ENCODE results near the gene MAST4.
"Not testable (repeated sequence)": the region's sequence is repeated elsewhere in the genome, so short reads cannot be mapped to it uniquely, and the experiment has no call there.

MAST4 gene

DNA sequence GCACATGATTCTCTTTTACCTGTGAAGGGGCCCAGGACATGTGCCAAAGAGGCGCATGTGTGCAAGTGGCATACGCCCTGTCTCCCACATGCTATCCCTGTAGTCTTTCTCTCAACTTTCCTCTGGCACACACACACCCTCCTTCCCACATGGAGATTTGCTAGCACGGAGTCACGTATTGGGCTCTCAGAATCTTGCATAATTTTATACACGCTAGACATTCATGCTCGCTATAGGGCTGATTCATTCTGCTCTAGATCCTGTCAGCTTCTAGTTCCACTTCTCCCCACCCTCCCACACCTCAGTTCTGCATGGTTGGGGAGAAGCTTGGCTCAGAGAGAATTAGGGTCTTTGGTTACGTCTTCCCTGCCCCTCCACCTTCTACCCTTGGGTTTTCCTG, 527.6 kb downstream of the MAST4 start:
- TF ChIP-seq EZH2 (IDR thresholded peaks at IDR 0.05) (no peak), POLR2AphosphoS5 (IDR thresholded peaks at IDR 0.05; ENCODE audit: borderline replicate concordance, low read depth, low read length) (no peak), FOXP2 (optimal IDR thresholded peaks at IDR 0.05; ENCODE audit: control extremely low read depth, extremely low read length, insufficient read depth) (no peak)
- Histone ChIP-seq H3K36me3 (ENCODE audit: insufficient read depth, low read length) (no peaks in the 10 kb centered on the region), H3K27ac (no peak overlapping the region), H3K4me3 (no peak overlapping the region), H3K9ac (ENCODE audit: insufficient read length) (no peak overlapping the region), H3K9me3 (ENCODE audit: low read depth, low read length) (no peaks in the 10 kb centered on the region)
- no peak for DNase-seq (ENCODE audit: low read depth, low spot score)

DNA sequence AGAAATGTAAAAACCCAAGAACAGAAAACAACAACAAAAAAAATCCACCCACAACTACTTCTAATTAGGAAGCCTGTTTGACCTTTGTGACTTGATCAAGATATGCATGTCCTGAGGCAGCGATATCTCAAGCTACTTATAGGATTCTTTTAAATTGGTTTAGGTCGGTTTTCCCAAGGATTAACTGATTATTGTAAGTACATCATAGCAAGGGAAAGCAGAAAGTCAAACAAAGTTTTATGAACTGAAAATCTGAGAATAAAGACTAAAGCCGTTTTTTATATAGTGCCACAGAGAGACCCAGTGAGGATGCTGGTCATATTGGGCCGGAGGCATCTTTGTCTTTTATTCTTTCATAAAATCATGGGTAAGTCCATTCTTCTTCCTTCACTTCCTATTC, 528.4 kb downstream of the MAST4 start:
- Histone ChIP-seq H3K4me3 (no peak overlapping the region), H3K36me3 (ENCODE audit: insufficient read depth, low read length) (no peaks in the 10 kb centered on the region), H3K27ac (no peak overlapping the region), H3K9ac (ENCODE audit: insufficient read length) (no peak overlapping the region), H3K9me3 (ENCODE audit: low read depth, low read length) (no peaks in the 10 kb centered on the region)
- TF ChIP-seq EZH2 (IDR thresholded peaks at IDR 0.05) = no peak
- no peak for TF ChIP-seq FOXP2 (optimal IDR thresholded peaks at IDR 0.05; ENCODE audit: control extremely low read depth, extremely low read length, insufficient read depth)
- TF ChIP-seq POLR2AphosphoS5 (IDR thresholded peaks at IDR 0.05; ENCODE audit: borderline replicate concordance, low read depth, low read length) = no peak
- DNase-seq (ENCODE audit: low read depth, low spot score) = no peak

- H3K27ac ChIP-seq; DNase-seq (ENCODE audit: low read depth, low spot score); H3K9me3 ChIP-seq (ENCODE audit: low read depth, low read length); H3K9ac ChIP-seq (ENCODE audit: insufficient read length); H3K36me3 ChIP-seq (ENCODE audit: insufficient read depth, low read length); H3K4me3 ChIP-seq: not testable (repeated sequence)
These were observed 531.2 kb downstream of the MAST4 start for GRCh38 chr5:67127347-67127895.

DNA sequence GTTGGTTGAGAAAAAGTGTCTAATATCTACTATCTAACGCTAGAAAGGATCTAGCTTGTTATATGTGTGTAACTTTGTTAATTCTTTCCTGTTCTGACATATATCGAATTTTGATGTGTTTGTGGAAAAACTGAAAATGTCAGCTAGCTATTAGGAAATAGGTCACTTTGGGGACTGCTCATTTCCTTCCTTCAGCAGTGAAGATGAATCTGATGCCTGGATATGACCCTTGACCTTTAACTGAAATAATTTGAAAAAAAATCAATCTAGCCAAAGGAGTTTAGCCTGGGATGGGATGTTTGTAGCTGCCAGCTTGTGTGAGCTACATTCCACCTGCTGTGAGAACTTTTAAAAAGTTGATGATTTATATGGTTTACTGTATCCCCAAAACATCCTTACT, 533.6 kb downstream of the MAST4 start:
- H3K4me3 ChIP-seq = no peak overlapping the region
- no peaks in the 10 kb centered on the region for H3K9me3 ChIP-seq (ENCODE audit: low read depth, low read length)
- H3K36me3 ChIP-seq (ENCODE audit: insufficient read depth, low read length) = no peaks in the 10 kb centered on the region
- H3K9ac ChIP-seq (ENCODE audit: insufficient read length) = no peak overlapping the region
- no peak overlapping the region for H3K27ac ChIP-seq
- TF ChIP-seq POLR2AphosphoS5 (IDR thresholded peaks at IDR 0.05; ENCODE audit: borderline replicate concordance, low read depth, low read length) (no peak), EZH2 (IDR thresholded peaks at IDR 0.05) (no peak), FOXP2 (optimal IDR thresholded peaks at IDR 0.05; ENCODE audit: control extremely low read depth, extremely low read length, insufficient read depth) (no peak)
- DNase-seq (ENCODE audit: low read depth, low spot score) = no peak

DNA sequence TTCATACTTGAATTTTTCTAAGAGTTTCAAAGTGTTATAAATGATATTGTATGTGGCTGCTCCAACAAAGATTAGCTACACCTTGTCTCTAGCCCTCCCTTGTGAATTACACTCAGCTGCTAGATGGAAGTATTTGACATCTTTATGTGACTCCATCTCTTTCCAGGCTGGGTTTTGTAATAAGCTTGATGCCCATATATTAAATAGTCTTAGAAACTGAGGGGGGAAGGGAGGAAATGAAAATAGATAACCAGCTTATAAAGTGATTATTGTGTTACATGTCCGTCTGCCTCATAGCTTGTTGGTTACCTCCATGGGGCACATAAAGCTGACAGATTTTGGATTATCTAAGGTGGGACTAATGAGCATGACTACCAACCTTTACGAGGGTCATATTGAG, 537.0 kb downstream of the MAST4 start:
- no peak for DNase-seq (ENCODE audit: low read depth, low spot score)
- Histone ChIP-seq H3K9ac (ENCODE audit: insufficient read length) (no peak overlapping the region), H3K9me3 (ENCODE audit: low read depth, low read length) (no peaks in the 10 kb centered on the region), H3K36me3 (ENCODE audit: insufficient read depth, low read length) (no peaks in the 10 kb centered on the region), H3K27ac (no peak overlapping the region), H3K4me3 (no peak overlapping the region)
- no peak for TF ChIP-seq FOXP2 (optimal IDR thresholded peaks at IDR 0.05; ENCODE audit: control extremely low read depth, extremely low read length, insufficient read depth)
- no peak for TF ChIP-seq POLR2AphosphoS5 (IDR thresholded peaks at IDR 0.05; ENCODE audit: borderline replicate concordance, low read depth, low read length)
- TF ChIP-seq EZH2 (IDR thresholded peaks at IDR 0.05) = no peak

DNA sequence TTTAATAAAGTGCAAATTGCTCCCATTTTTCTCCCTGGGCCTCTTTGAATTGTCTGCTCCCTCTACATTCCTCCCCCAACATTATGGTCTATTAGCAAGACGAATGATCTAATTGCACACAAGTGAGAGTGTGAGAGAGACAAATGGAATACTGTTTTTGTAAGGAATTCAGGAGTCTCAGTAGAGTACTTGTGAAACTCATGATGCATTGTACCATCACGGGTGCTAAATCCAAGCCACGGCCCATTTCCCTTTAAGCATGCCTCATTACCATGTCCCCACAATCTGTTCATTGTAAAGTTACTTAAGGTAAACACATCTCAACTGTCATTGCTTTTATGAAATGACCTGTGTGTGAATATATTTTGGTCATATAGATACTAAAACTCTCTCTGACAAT, 537.6 kb downstream of the MAST4 start:
- Histone ChIP-seq H3K27ac (no peak overlapping the region), H3K36me3 (ENCODE audit: insufficient read depth, low read length) (no peaks in the 10 kb centered on the region), H3K9ac (ENCODE audit: insufficient read length) (no peak overlapping the region), H3K9me3 (ENCODE audit: low read depth, low read length) (no peaks in the 10 kb centered on the region), H3K4me3 (no peak overlapping the region)
- TF ChIP-seq EZH2 (IDR thresholded peaks at IDR 0.05) (no peak), FOXP2 (optimal IDR thresholded peaks at IDR 0.05; ENCODE audit: control extremely low read depth, extremely low read length, insufficient read depth) (no peak), POLR2AphosphoS5 (IDR thresholded peaks at IDR 0.05; ENCODE audit: borderline replicate concordance, low read depth, low read length) (no peak)
- DNase-seq (ENCODE audit: low read depth, low spot score) = no peak

DNA sequence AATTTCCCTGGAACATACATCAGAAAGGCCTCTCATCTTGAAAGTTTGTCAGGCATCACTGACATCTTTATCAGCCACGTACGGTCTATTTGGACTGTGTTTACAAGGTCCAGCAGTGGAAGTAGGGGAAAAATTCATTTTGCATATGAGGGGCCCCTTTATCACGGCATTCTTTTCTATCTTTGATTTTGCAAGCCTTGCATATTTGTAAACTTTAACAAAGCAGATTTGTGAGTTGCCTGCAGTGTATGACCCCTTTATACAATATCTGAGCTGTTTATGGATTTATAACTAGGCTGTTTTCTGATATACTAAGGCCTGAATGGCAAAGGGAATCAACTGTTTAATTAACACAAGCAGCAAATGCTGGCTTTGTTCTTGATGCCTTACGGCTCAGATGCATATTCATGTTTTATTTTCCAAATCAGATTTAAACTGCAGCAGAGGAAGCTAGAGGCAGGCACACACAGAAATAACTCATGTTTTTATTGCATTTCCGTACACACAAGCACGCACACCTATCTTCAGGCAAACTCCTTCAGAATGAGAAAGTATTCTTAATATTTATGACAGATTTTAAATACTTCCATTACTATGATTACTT, 539.3 kb downstream of the MAST4 start:
- DNase-seq (ENCODE audit: low read depth, low spot score) = no peak
- Histone ChIP-seq H3K27ac (no peak overlapping the region), H3K9ac (ENCODE audit: insufficient read length) (no peak overlapping the region), H3K4me3 (no peak overlapping the region), H3K9me3 (ENCODE audit: low read depth, low read length) (no peaks in the 10 kb centered on the region), H3K36me3 (ENCODE audit: insufficient read depth, low read length) (no peaks in the 10 kb centered on the region)
- TF ChIP-seq POLR2AphosphoS5 (IDR thresholded peaks at IDR 0.05; ENCODE audit: borderline replicate concordance, low read depth, low read length) = no peak
- TF ChIP-seq FOXP2 (optimal IDR thresholded peaks at IDR 0.05; ENCODE audit: control extremely low read depth, extremely low read length, insufficient read depth) = no peak
- no peak for TF ChIP-seq EZH2 (IDR thresholded peaks at IDR 0.05)

GRCh38 chr5:67139030-67139429, 542.8 kb downstream of the MAST4 start:
- Histone ChIP-seq H3K9ac (ENCODE audit: insufficient read length) (no peak overlapping the region), H3K36me3 (ENCODE audit: insufficient read depth, low read length) (no peaks in the 10 kb centered on the region), H3K9me3 (ENCODE audit: low read depth, low read length) (no peaks in the 10 kb centered on the region), H3K4me3 (no peak overlapping the region), H3K27ac (no peak overlapping the region)
- no peak for DNase-seq (ENCODE audit: low read depth, low spot score)
- TF ChIP-seq FOXP2 (optimal IDR thresholded peaks at IDR 0.05; ENCODE audit: control extremely low read depth, extremely low read length, insufficient read depth) = no peak
- no peak for TF ChIP-seq EZH2 (IDR thresholded peaks at IDR 0.05)
- TF ChIP-seq POLR2AphosphoS5 (IDR thresholded peaks at IDR 0.05; ENCODE audit: borderline replicate concordance, low read depth, low read length) = no peak

DNA sequence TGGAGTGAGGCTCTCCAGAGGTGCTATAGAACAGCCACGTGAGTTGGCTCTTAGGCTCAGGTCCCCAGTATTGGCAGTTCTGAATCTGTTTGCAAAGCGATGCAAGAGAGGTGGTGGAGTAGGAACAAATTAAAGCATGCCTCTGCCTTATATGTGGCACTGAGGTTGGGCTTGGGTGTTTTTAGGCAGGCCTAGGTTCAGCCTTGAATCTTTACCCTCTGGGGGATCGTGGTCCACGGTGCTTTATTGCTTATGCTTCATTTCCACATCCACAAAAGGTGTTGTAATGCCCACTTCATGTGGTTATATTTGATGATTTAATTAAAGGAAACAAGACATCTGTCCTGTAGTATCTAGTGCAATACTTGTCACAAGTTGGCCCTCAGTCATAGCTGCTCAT, 544.2 kb downstream of the MAST4 start:
- Histone ChIP-seq H3K4me3 (no peak overlapping the region), H3K9me3 (ENCODE audit: low read depth, low read length) (no peaks in the 10 kb centered on the region), H3K9ac (ENCODE audit: insufficient read length) (no peak overlapping the region), H3K36me3 (ENCODE audit: insufficient read depth, low read length) (no peaks in the 10 kb centered on the region), H3K27ac (no peak overlapping the region)
- TF ChIP-seq POLR2AphosphoS5 (IDR thresholded peaks at IDR 0.05; ENCODE audit: borderline replicate concordance, low read depth, low read length) = no peak
- no peak for DNase-seq (ENCODE audit: low read depth, low spot score)

Measured in SK-N-MC (cell line).